Activated T-helper 2 cell treated with anti-CD3 and anti-CD28 coated beads, Interferon-gamma antibody, Interleukin-2, Interleukin-4, amounts not matched to agents 10 μg/mL and 5 μg/mL and 100 μg/mL, durations not matched to agents 14 hours and 24 hours and 36 hours (primary cell): ENCODE data around the gene RABEP2. TPM values are rescaled to one million over a fixed set of nuclear protein-coding genes. Genes with fewer than 3 reads are reported as not detected.
"Not testable (repeated sequence)": the region's sequence is repeated elsewhere in the genome, so short reads cannot be mapped to it uniquely, and the experiment has no call there.

Experiments used
- DNase-seq: peaks from one replicate; pipeline ENCODE4 v3.0.0; 2021; ENCODE audit warnings: low spot score
- H3K27ac Mint-ChIP-seq: one replicate; pipeline ENCODE4 v1.8.0; 2021; ENCODE audit warnings: mixed read lengths
- H3K27me3 Mint-ChIP-seq: one replicate; pipeline ENCODE4 v1.8.0; 2021; ENCODE audit warnings: low read depth, mixed read lengths
- H3K36me3 Mint-ChIP-seq: one replicate; pipeline ENCODE4 v1.8.0; 2021; ENCODE audit warnings: low read depth, mixed read lengths
- H3K4me1 Mint-ChIP-seq: one replicate; pipeline ENCODE4 v1.8.0; 2021; ENCODE audit warnings: low read depth, mixed read lengths
- H3K4me3 Mint-ChIP-seq: one replicate; pipeline ENCODE4 v1.8.0; 2021; ENCODE audit warnings: low read depth, mild to moderate bottlenecking, moderate library complexity, mixed read lengths
- H3K9me3 Mint-ChIP-seq: one replicate; pipeline ENCODE4 v1.8.0; 2021; ENCODE audit warnings: mixed read lengths
- intact Hi-C: fragments of 100-400 bp; cut with micrococcal nuclease; formaldehyde crosslinking; loops from one replicate; pipeline ENCODE4 v1.15.1; 2023
- total RNA-seq: library from RNA; stranded (reverse); gene quantifications from 2 replicates; pipeline ENCODE4 v1.2.3, GENCODE V29; 2022

RABEP2 gene
- total RNA-seq, 1 donor from 2014 or later = 20.6 TPM

DNA sequence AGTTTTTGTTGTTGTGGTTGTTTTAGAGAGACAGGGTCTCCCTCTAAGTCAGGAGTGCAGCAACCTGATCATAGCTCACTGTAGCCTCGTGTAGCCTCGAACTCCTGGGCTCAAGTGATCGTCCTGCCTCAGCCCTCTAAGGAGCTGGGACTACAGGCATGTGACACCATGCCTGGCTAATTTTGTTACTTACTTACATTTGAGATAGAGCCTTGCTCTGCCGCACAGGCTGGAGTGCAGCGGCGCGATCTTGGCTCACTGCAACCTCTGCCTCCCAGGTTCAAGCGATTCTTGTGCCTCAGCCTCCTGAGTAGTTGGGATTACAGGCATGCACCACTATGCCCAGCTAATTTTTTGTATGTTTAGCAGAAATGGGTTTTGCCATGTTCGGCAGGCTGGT lies 57.4 kb downstream of the RABEP2 start:
- H3K9me3 Mint-ChIP-seq, DNase-seq, H3K27me3 Mint-ChIP-seq, intact Hi-C loops, H3K4me3 Mint-ChIP-seq, H3K4me1 Mint-ChIP-seq, H3K27ac Mint-ChIP-seq: not testable (repeated sequence)
- peaks cover 35% of the 10 kb centered on the region for H3K36me3 Mint-ChIP-seq

DNA sequence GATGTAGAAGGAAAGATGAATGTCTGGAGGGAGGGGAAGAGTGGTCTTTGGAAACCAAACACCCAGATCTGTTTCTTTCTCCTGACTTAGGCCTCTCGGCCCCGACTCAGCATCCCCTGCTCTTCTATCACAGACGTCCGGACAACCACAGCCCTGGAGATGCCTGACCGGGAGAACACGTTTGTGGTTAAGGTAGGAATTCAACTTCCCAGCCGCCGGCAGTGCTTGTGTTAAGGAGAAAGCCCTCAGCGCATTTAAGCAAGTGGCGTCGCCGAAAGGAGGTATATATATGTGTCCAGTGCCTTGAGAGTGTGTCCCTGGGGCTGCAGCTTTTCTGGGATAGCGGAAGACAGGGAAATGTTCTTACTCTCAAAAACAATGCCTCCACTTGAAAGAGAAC lies 57.8 kb downstream of the RABEP2 start:
- no peak overlapping the region for H3K4me3 Mint-ChIP-seq
- intact Hi-C loops = no loop called here
- no peak for DNase-seq
- no peaks in the 10 kb centered on the region for H3K27me3 Mint-ChIP-seq
- no peaks in the 10 kb centered on the region for H3K9me3 Mint-ChIP-seq
- H3K36me3 Mint-ChIP-seq = peaks cover 35% of the 10 kb centered on the region
- no peak overlapping the region for H3K27ac Mint-ChIP-seq
- H3K4me1 Mint-ChIP-seq = peaks cover 4% of the 10 kb centered on the region

DNA sequence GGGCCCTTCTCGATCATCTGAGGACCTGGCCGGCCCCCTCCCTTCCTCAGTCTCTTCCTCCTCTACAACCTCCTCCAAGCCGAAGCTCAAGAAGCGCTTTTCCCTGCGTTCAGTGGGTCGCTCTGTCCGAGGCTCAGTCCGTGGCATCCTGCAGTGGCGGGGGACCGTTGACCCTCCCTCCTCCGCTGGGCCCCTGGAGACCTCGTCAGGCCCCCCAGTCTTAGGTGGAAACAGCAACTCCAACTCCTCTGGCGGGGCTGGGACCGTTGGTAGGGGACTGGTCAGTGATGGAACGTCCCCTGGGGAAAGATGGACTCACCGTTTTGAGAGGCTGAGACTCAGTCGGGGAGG lies 58.6 kb downstream of the RABEP2 start:
- Mint-ChIP-seq H3K27me3 (no peaks in the 10 kb centered on the region), H3K36me3 (peaks cover 35% of the 10 kb centered on the region), H3K4me1 (peaks cover 6% of the 10 kb centered on the region), H3K4me3 (no peak overlapping the region), H3K27ac (peak overlapping the region; percentile 11), H3K9me3 (no peaks in the 10 kb centered on the region)
- no peak for DNase-seq
- intact Hi-C loops = no loop called here

- H3K27me3 Mint-ChIP-seq = no peaks in the 10 kb centered on the region
- intact Hi-C loops = no loop called here
- H3K27ac Mint-ChIP-seq = peak overlapping the region; percentile 33
- H3K4me3 Mint-ChIP-seq = no peak overlapping the region
- H3K9me3 Mint-ChIP-seq = no peaks in the 10 kb centered on the region
- peaks cover 6% of the 10 kb centered on the region for H3K4me1 Mint-ChIP-seq
- peaks cover 35% of the 10 kb centered on the region for H3K36me3 Mint-ChIP-seq
- no peak for DNase-seq
Measured at GRCh38 chr16:28865722-28866453, 59.1 kb downstream of the RABEP2 start.

DNA sequence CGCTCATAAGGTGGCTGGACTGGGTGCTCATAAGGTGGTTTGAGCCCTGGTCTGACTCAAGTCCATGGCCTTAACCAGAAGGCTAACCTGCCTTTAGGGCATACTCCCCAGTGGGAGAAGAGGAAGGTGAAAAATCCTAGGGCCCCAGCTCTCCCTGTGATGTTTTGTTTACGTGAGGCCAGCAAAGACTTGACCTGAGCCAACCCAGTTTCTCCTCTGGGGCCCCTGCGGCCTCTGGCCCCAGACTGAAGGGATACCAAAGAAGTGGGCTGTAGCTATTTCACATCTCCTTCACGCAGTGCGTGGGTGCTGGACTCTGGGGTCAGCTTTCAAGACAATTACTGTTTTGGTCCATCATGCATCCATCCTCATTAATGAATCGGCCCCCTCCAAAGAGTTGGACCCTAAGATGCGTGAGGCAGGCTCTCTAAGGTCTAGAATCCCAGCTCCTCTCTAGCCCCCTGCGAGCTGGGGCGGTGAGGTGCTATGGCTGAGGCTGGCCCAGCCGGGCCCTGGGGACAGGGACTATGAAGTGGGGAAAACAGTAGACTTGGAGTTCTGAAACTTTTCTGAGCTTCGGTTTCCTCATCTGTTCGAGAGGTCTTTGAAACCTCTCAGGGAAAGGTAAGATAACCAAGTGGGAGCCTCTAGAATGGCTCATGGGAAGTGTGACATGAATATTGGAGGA lies 59.9 kb downstream of the RABEP2 start:
- no peak overlapping the region for H3K27ac Mint-ChIP-seq

DNA sequence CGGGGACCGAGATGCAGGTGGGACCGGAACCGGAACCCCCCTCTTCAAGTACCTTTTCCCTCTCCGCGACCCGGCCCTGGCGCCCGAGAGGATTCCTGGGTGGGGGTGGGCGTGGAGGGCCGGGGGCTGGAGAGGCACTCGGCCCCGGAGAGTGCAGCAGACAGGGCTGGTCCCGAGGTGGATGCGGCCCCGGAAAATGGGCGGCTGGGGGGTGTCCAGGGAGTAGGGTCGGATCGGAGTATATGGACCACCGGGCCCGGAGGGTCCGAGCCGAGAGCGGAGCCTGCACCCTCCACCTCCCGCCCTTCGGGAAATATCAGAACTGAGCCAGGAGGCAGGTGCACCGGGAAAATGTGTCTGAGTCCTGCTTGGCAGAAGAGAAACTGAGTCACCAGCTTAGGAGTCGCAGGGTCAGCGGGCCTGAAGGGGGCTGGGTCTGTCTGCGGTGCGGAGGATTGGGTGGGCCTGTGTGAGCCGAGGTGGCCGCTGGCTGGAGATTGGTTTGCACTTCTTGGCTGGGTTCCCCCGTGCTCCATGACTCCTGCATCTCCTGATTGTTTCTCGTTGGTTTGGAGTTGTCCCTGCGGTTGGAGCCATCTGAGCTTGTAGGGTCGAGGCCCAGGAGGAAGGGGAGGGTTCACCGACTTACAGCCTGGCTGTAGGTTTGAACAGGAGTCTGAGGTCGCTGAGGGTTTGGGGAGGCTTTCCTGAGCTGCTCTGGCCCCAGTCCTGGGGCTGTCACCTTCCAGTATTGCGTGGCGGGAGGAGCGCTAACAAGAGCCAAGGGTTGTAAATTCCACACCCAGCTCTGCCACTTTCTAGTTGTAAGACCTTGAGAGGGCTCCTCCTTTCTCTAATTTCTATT lies 60.9 kb downstream of the RABEP2 start:
- peak; percentile 19 for DNase-seq
- peaks cover 8% of the 10 kb centered on the region for H3K4me1 Mint-ChIP-seq
- peak overlapping the region; percentile 98 for H3K27ac Mint-ChIP-seq
- no peaks in the 10 kb centered on the region for H3K9me3 Mint-ChIP-seq
- intact Hi-C loops = loop anchor here (1.0 to 2.0 kb wide), 3 partner anchors 15 to 40 kb away; partner anchors contain the start of genes ATP2A1 and TUFM
- peaks cover 22% of the 10 kb centered on the region for H3K36me3 Mint-ChIP-seq
- H3K27me3 Mint-ChIP-seq = no peaks in the 10 kb centered on the region
- peak overlapping the region; percentile 96 for H3K4me3 Mint-ChIP-seq

More for the DNA sequence above, 59.9 kb downstream of the RABEP2 start:
- peaks cover 8% of the 10 kb centered on the region for H3K4me1 Mint-ChIP-seq
- intact Hi-C loops = no loop called here
- no peak for DNase-seq
- H3K4me3 Mint-ChIP-seq = peak overlapping the region; percentile 96
- H3K9me3 Mint-ChIP-seq = no peaks in the 10 kb centered on the region
- no peaks in the 10 kb centered on the region for H3K27me3 Mint-ChIP-seq
- H3K36me3 Mint-ChIP-seq = peaks cover 32% of the 10 kb centered on the region

DNA sequence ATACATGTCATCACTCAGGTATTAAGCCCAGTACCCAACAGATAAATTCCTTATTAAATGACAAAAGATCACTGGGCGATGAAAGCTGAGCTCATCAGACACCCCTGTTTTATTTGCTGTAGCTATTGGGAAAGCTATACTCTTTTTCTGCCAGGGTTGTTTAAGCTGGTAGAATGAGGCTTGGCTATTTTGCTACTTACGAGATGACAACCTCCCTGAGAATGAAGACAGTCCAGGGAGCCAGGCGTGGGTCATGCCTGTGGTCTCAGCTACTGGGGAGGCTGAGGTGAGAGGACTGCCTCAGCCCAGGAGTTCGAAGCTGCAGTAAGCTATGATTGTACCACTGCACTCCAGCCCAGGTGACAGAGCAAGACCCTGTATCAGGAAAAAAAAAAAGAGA lies 65.7 kb downstream of the RABEP2 start:
- intact Hi-C loops = no loop called here

DNA sequence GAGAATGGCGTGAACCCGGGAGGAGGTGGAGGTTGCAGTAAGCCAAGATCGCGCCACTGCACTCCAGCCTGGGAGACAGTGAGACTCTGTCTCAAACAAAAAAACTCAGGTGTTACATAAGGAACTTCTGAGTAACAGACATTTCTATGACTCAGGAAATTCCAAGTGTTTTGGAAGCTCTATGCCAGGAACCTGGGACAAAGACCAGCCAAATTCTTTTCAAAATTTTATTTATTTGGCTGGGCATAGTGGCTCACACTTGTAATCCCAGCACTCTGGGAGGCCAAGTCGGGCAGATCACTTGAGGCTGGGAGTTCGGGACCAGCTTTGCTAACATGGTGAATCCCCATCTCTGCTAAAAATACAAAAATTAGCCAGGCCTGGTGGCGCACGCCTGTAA lies 66.6 kb downstream of the RABEP2 start:
- no peaks in the 10 kb centered on the region for H3K9me3 Mint-ChIP-seq
- H3K27ac Mint-ChIP-seq = no peak overlapping the region
- no peak for DNase-seq
- H3K27me3 Mint-ChIP-seq = no peaks in the 10 kb centered on the region
- peaks cover 11% of the 10 kb centered on the region for H3K36me3 Mint-ChIP-seq
- H3K4me1 Mint-ChIP-seq = peaks cover 6% of the 10 kb centered on the region
- H3K4me3 Mint-ChIP-seq = no peak overlapping the region
- intact Hi-C loops = no loop called here

More for the DNA sequence above, 65.7 kb downstream of the RABEP2 start:
- Mint-ChIP-seq H3K36me3 (peaks cover 12% of the 10 kb centered on the region), H3K4me1 (peaks cover 7% of the 10 kb centered on the region), H3K4me3 (no peak overlapping the region), H3K9me3 (no peaks in the 10 kb centered on the region), H3K27ac (no peak overlapping the region), H3K27me3 (no peaks in the 10 kb centered on the region)
- no peak for DNase-seq

Other genes starting within 250 kb of the RABEP2 start
- 1,010 and 1,059 TPM in 2 replicates for gene EIF3C, start 213.8 kb downstream of the RABEP2 start, total RNA-seq
- 3.1 and 4.0 TPM in 2 replicates for gene NPIPB9, start 173.5 kb downstream of the RABEP2 start, total RNA-seq
- gene ATXN2L, start 102.2 kb downstream of the RABEP2 start, total RNA-seq = 304 and 307 TPM in 2 replicates
- gene TUFM, start 78.9 kb downstream of the RABEP2 start, total RNA-seq = 202 and 217 TPM in 2 replicates
- 46.0 and 57.5 TPM in 2 replicates for gene SH2B1, start 61.4 kb downstream of the RABEP2 start, total RNA-seq
- 1.8 and 3.1 TPM in 2 replicates for gene ATP2A1, start 46.8 kb downstream of the RABEP2 start, total RNA-seq
- gene CD19, start 6.7 kb upstream of the RABEP2 start, total RNA-seq = 0.18 and 0.23 TPM in 2 replicates
- 98.3 and 106 TPM in 2 replicates for gene NFATC2IP, start 25.7 kb upstream of the RABEP2 start, total RNA-seq
- 22.0 and 25.8 TPM in 2 replicates for gene SPNS1, start 49.5 kb upstream of the RABEP2 start, total RNA-seq
- 273 and 294 TPM in 2 replicates for gene LAT, start 59.8 kb upstream of the RABEP2 start, total RNA-seq